GM12801 (cell line): Measurements from ENCODE around the gene EPN3.

Source experiments
- TF ChIP-seq, protein P1 (sequence below): IDR thresholded peaks from one replicate; pipeline ENCODE4 v1.5.1; 2011; ENCODE audit warnings: control low read depth; ENCODE audit not compliant: insufficient read length; ENCODE audit errors: extremely low read depth

EPN3 gene

DNA sequence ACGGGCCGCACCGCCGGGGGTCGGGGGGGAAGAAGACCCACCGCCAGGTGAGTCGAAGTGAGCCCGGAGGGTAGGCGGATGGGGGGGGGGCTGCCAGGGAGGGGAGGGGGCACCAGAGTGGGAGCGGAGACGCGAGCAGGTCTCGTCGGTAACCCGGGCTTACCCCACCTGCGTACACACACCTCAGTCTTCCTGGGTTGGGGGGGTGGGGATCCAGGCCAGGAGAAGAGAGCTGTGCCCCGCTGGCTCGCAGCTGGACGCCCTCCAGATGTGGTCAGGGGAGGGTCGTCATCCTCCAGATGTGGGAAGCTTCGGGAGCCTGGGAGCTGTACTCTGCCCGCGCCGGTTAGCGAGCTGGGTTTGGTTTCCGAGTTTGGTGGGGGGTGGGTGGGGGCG, 29.2 kb downstream of the EPN3 start:
- TF ChIP-seq, protein P1, sequence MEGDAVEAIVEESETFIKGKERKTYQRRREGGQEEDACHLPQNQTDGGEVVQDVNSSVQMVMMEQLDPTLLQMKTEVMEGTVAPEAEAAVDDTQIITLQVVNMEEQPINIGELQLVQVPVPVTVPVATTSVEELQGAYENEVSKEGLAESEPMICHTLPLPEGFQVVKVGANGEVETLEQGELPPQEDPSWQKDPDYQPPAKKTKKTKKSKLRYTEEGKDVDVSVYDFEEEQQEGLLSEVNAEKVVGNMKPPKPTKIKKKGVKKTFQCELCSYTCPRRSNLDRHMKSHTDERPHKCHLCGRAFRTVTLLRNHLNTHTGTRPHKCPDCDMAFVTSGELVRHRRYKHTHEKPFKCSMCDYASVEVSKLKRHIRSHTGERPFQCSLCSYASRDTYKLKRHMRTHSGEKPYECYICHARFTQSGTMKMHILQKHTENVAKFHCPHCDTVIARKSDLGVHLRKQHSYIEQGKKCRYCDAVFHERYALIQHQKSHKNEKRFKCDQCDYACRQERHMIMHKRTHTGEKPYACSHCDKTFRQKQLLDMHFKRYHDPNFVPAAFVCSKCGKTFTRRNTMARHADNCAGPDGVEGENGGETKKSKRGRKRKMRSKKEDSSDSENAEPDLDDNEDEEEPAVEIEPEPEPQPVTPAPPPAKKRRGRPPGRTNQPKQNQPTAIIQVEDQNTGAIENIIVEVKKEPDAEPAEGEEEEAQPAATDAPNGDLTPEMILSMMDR, result no peak

DNA sequence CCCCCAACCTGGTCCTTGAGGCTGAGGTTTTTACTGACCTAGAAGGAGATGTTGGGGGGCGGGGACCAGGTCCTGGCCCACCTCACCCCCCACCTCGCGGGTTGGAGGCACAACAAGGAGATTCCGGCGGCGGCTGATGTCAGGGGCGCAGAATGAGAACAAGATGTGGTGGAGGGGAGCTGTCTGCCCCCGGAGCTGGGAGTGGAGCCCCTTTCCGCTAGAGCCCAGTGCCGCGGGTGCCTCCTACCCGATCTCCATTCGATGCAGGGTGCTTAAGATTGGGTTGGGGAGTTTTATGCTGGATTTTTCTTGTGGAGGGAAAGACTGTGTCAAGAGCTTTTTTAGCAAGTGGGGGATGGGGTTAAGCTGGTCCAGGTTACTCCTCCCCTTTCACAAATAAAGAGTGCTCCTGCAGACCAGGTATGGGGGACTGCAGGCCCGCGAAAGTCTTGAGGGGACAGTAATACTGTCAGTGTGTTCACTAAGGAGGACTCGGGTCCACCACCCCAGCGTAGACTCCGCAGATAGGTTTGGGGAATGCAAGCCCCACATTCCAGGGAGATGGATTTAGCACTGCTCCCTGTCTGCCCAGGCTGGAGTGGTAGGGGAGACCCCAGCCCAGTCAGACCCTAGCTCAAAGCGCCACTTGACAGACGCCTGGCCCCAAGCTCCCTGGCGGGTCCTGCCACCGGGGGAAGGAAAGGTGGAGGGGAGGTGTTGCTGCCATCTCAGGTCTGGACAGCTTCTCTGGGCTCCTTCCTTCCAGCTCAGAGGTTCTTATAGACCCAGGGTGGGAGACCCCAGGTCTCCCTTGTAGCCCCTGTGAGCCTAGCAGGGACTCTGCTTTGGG, 29.9 kb downstream of the EPN3 start:
- TF ChIP-seq, protein P1, result no peak

DNA sequence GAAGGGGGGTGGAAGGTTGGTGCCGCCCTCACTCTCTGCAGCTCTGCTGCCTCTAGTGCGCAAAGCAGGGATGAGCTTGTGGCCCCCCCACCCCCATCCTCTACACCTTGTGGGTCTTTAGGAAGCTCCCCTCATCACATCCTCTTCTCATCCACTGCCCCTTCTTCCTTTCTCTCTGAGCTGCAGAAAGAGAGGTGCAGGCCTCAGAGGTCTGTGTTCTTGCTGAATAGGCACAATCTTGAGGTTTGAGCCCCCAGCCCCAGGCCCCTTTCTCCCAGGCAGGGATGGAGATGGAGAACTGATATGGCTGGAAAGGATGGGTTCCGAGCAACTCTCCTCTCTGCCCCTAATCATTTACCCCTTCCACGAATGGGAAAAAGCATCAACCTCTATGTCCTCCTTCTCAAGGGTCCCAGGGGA, 30.6 kb downstream of the EPN3 start:
- TF ChIP-seq, protein P1, result no peak

DNA sequence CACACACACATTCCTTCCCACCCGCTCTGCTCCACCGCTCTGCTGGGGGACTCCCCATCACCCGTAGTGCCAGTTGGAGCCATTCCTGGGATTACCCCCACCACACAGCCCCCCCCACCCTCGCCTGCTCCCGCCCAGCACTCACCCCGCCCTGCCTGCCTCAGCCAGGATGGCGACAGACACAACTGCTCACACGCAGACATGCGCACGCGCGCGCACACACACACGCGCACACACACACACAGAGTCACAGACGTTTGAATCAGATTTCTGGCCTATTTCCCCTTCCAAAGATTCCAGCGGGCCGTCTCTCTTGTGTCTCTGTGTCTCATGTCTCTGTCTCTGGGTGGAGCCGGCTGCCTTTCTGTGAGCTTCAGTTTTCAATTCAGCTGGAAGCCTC, 32.4 kb downstream of the EPN3 start:
- TF ChIP-seq, protein P1, result no peak

DNA sequence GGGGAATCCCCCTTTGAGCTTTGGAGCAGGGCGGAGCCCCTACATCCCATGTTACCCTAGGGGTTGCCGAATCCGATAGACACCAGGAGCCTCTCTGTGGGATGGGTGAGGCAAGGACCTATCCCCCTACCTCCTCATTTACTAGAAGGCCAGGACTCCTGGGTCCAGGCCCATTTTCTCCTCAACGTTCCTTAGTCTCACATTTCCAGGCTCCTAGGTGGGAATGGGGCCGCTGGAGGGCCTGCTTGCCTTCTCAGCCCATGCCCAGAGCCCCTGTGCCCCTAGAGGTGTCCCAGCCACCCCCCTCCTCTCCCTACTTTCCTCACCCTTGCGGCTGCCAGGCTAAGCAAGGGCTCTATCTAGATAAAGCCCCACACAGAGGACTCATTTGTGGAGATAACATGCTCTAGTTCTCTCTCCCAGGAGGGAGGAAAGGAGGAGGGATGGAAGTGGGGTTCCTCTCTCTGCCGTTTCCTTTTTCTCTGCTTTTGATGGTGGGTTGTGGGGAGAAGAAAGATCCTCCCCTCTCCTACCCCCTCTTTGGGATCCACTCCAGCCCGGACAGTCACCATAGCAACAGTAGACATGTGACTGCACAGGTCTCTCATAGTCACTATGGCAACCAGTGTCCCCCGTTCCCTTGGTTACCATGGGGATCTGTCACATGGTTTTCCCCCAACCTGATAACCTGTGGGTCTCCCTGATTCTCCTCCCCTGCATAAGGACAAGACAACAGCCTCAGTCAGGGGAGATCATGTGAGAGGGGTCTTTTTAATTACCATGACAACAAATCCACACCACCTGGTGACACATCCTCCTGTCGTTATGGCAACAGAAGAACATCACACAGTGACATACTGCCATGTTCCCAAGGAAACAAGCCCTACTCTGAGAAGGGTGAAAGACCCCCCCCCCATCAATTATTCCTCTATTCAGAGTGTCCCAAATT, 33.1 kb downstream of the EPN3 start:
- TF ChIP-seq, protein P1, result no peak

DNA sequence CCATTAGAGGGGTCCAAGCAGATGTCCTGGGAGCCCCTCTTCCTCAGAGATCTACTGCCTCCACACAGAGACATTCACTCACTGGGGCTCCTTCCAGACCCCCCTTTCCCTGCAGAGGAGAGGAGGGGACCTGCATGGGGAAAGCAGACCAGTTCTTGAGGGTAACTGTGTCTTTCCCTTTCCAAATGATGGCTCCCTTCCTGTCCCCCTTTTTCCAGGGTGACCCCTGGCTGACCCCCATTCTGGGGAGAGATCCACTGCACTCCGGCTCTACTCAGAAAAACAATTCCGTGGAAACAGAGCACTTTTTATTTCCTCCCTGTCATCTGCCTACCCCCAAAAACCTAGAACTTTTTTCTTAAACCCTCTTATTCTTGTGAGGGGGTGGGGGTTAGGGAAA, 34.4 kb downstream of the EPN3 start:
- TF ChIP-seq, protein P1, result no peak

DNA sequence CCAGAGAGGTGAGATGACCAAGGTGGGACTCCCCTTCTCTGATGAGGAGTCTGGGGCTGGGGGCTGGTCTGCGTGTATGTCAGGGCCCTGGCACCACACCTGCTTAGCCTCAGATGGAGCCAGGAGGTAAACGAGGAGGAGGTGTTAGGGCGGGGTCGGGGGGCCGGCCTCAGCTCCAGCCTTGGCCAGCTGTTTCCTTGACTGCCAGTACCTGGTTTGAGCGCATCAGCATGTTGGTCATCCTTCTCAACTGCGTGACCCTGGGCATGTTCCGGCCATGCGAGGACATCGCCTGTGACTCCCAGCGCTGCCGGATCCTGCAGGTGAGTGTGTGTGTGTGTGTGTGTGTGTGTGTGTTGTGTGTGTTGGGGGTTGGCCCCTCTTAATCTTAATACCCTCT, 36.1 kb downstream of the EPN3 start:
- TF ChIP-seq, protein P1, result no peak
